ENCODE results near the gene CMPK2.

The CMPK2 gene

DNA sequence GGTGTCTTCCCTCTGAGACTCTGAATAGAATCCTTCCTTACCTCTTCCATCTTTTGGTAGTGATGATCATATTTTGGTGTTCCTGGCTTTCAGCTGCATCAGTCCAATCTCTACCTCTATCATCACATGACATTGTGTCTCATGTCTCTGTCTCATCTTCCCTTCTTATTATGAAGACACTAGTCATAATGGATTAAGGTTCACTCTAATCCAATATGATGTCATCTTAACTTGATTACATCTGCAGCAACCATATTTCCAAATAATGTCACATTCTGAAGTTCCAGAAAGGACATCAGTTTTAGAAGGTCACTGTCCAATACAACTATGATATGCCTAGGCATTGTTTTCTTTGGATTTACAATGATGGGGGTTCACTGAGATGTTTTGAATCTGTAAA lies 31.5 kb downstream of the CMPK2 start:
- no peak overlapping the region for H3K18ac ChIP-seq (ENCODE audit: low read depth in 1 of 2, low read length in 2 of 2)
- H3K27me3 ChIP-seq (ENCODE audit: control insufficient read depth in 1 of 2, insufficient read depth in 1 of 2, low read length in 2 of 2) = no peaks in the 10 kb centered on the region
- no peak overlapping the region for H2AK5ac ChIP-seq (ENCODE audit: low read length, severe bottlenecking)

DNA sequence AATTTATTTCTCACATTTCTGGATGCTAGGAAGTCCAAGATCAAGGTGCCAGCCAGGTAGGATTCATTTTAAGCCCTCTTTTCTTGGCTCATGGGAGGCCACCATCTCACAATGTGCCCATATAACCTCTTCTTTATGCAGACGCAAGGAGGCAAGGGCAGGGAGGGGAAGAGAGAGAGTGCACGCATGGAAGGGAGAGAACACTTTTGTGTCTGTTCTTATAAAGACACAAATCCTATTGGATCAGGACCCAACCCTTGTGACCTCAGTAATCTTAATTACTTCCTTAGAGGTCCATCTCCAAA lies 32.5 kb downstream of the CMPK2 start:
- Histone ChIP-seq H2AK5ac (ENCODE audit: low read length, severe bottlenecking) (no peak overlapping the region), H3K23ac (ENCODE audit: low read length in 2 of 2) (no peak overlapping the region), H3K4me1 (ENCODE audit: control insufficient read depth, insufficient read depth, low read depth, low read length) (no peaks in the 10 kb centered on the region), H3K9ac (ENCODE audit: low read length) (no peak overlapping the region), H2AFZ (ENCODE audit: low read depth, low read length) (no peak overlapping the region), H2BK12ac (ENCODE audit: low read length in 2 of 2) (no peak overlapping the region), H4K91ac (ENCODE audit: low read length) (no peak overlapping the region), H2BK120ac (ENCODE audit: low read depth, low read length) (no peak overlapping the region), H3K36me3 (ENCODE audit: control insufficient read depth in 1 of 2, insufficient read depth in 2 of 2, low read depth in 1 of 2, low read length in 2 of 2) (no peaks in the 10 kb centered on the region), H3K18ac (ENCODE audit: low read depth in 1 of 2, low read length in 2 of 2) (no peak overlapping the region), H4K8ac (ENCODE audit: low read length) (no peak overlapping the region), H3K4ac (ENCODE audit: low read depth in 1 of 2, low read length in 2 of 2) (no peak overlapping the region), H3K4me2 (ENCODE audit: low read length, poor library complexity, severe bottlenecking) (no peak overlapping the region), H3K27ac (ENCODE audit: low read length, poor library complexity, severe bottlenecking) (no peak overlapping the region), H3K79me1 (replicated peaks; ENCODE audit: low read length, poor library complexity, severe bottlenecking) (no peaks in the 10 kb centered on the region), H3K14ac (ENCODE audit: low read length in 2 of 2) (no peak overlapping the region), H2BK15ac (ENCODE audit: low read depth, poor library complexity, severe bottlenecking) (no peak overlapping the region), H2BK5ac (ENCODE audit: low read depth, low read length, poor library complexity, severe bottlenecking) (no peak overlapping the region), H3K27me3 (ENCODE audit: control insufficient read depth in 1 of 2, insufficient read depth in 1 of 2, low read length in 2 of 2) (no peaks in the 10 kb centered on the region), H3K9me3 (ENCODE audit: control insufficient read depth, low read length) (peaks cover 43% of the 10 kb centered on the region), H3K4me3 (ENCODE audit: insufficient read depth in 1 of 2, low read depth in 1 of 2, low read length in 2 of 2) (no peak overlapping the region)
- DNase-seq = no peak
- WGBS = no CpG with 5 or more reads among the region's 2 CpGs

More for the DNA sequence above, 31.5 kb downstream of the CMPK2 start:
- H3K4ac ChIP-seq (ENCODE audit: low read depth in 1 of 2, low read length in 2 of 2) = no peak overlapping the region
- no peak overlapping the region for H4K8ac ChIP-seq (ENCODE audit: low read length)
- no peaks in the 10 kb centered on the region for H3K79me1 ChIP-seq (replicated peaks; ENCODE audit: low read length, poor library complexity, severe bottlenecking)
- no peak overlapping the region for H2BK15ac ChIP-seq (ENCODE audit: low read depth, poor library complexity, severe bottlenecking)
- H3K4me1 ChIP-seq (ENCODE audit: control insufficient read depth, insufficient read depth, low read depth, low read length) = no peaks in the 10 kb centered on the region
- H3K36me3 ChIP-seq (ENCODE audit: control insufficient read depth in 1 of 2, insufficient read depth in 2 of 2, low read depth in 1 of 2, low read length in 2 of 2) = no peaks in the 10 kb centered on the region
- H3K27ac ChIP-seq (ENCODE audit: low read length, poor library complexity, severe bottlenecking) = no peak overlapping the region
- H2BK5ac ChIP-seq (ENCODE audit: low read depth, low read length, poor library complexity, severe bottlenecking) = no peak overlapping the region
- H3K4me2 ChIP-seq (ENCODE audit: low read length, poor library complexity, severe bottlenecking) = no peak overlapping the region
- no peak overlapping the region for H2BK120ac ChIP-seq (ENCODE audit: low read depth, low read length)
- no peak overlapping the region for H2BK12ac ChIP-seq (ENCODE audit: low read length in 2 of 2)
- H3K14ac ChIP-seq (ENCODE audit: low read length in 2 of 2) = no peak overlapping the region
- no peak for DNase-seq
- H2AFZ ChIP-seq (ENCODE audit: low read depth, low read length) = no peak overlapping the region
- no peak overlapping the region for H4K91ac ChIP-seq (ENCODE audit: low read length)
- peaks cover 43% of the 10 kb centered on the region for H3K9me3 ChIP-seq (ENCODE audit: control insufficient read depth, low read length)
- H3K23ac ChIP-seq (ENCODE audit: low read length in 2 of 2) = no peak overlapping the region
- H3K9ac ChIP-seq (ENCODE audit: low read length) = no peak overlapping the region
- H3K4me3 ChIP-seq (ENCODE audit: insufficient read depth in 1 of 2, low read depth in 1 of 2, low read length in 2 of 2) = no peak overlapping the region

DNA sequence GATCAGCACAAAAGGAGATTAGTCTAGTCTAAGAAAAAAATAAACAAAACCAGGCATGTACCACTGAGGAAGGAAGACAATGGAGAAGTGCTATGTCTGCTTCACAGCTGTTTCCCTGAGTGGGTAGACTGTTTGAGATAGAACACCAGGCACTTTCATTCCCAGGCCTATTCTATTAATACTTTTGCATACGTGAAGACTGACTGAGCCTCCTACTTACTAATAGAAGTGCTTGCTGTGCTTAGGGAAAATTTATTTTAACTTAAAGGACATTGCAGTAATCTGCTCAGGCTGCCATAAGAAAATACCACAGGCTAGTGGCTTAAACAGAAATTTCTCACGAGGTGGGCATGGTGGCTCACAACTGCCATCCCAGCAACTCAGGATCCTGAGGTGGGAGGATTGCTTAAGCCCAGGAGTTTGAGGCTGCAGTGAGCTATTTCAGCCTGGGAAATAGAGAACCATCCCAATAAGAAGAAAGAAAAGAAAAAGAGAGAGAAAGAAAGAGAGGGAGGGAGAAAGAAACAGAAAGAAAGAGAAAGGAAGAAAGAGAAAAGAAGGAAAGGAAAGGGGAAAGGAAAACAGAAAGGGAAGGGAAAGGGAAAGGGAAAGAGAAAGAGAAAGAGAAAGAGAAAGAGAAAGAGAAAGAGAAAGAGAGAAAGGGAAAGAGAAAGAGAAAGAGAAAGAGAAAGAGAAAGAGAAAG lies 33.0 kb downstream of the CMPK2 start:
- no peak overlapping the region for H2BK15ac ChIP-seq (ENCODE audit: low read depth, poor library complexity, severe bottlenecking)
- no peak overlapping the region for H2AK5ac ChIP-seq (ENCODE audit: low read length, severe bottlenecking)
- H3K9ac ChIP-seq (ENCODE audit: low read length) = no peak overlapping the region
- H2BK12ac ChIP-seq (ENCODE audit: low read length in 2 of 2) = no peak overlapping the region
- no peak for DNase-seq
- H3K4ac ChIP-seq (ENCODE audit: low read depth in 1 of 2, low read length in 2 of 2) = no peak overlapping the region
- H3K27me3 ChIP-seq (ENCODE audit: control insufficient read depth in 1 of 2, insufficient read depth in 1 of 2, low read length in 2 of 2) = no peaks in the 10 kb centered on the region
- H4K91ac ChIP-seq (ENCODE audit: low read length) = no peak overlapping the region
- H3K4me3 ChIP-seq (ENCODE audit: insufficient read depth in 1 of 2, low read depth in 1 of 2, low read length in 2 of 2) = no peak overlapping the region
- H2AFZ ChIP-seq (ENCODE audit: low read depth, low read length) = no peak overlapping the region
- WGBS = 90% methylated on average over 1 of the region's 2 CpGs
- no peaks in the 10 kb centered on the region for H3K79me1 ChIP-seq (replicated peaks; ENCODE audit: low read length, poor library complexity, severe bottlenecking)
- H3K36me3 ChIP-seq (ENCODE audit: control insufficient read depth in 1 of 2, insufficient read depth in 2 of 2, low read depth in 1 of 2, low read length in 2 of 2) = no peaks in the 10 kb centered on the region
- H3K4me2 ChIP-seq (ENCODE audit: low read length, poor library complexity, severe bottlenecking) = no peak overlapping the region
- peaks cover 43% of the 10 kb centered on the region for H3K9me3 ChIP-seq (ENCODE audit: control insufficient read depth, low read length)
- H3K27ac ChIP-seq (ENCODE audit: low read length, poor library complexity, severe bottlenecking) = no peak overlapping the region
- no peak overlapping the region for H2BK5ac ChIP-seq (ENCODE audit: low read depth, low read length, poor library complexity, severe bottlenecking)
- no peak overlapping the region for H2BK120ac ChIP-seq (ENCODE audit: low read depth, low read length)
- H4K8ac ChIP-seq (ENCODE audit: low read length) = no peak overlapping the region
- H3K23ac ChIP-seq (ENCODE audit: low read length in 2 of 2) = no peak overlapping the region
- H3K4me1 ChIP-seq (ENCODE audit: control insufficient read depth, insufficient read depth, low read depth, low read length) = no peaks in the 10 kb centered on the region
- no peak overlapping the region for H3K14ac ChIP-seq (ENCODE audit: low read length in 2 of 2)
- no peak overlapping the region for H3K18ac ChIP-seq (ENCODE audit: low read depth in 1 of 2, low read length in 2 of 2)

DNA sequence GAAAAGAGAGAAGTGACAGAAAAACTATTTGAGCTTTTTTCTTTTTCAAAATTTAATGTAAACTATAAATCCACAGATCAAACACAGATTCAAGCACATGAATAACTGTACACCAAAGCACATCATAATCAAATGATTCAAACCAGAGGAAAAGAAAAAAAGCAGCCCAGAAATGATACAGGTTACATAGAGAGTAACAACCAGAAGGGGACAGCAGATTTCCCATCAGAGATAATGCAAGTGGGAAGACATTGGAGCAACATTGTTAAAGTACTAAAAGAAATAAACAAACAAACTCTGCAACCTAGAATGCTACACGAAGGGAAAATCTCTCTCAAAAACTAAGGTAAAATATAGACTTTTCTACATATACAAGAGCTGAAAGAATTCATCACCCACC lies 34.5 kb downstream of the CMPK2 start:
- Histone ChIP-seq H3K4me3 (ENCODE audit: insufficient read depth in 1 of 2, low read depth in 1 of 2, low read length in 2 of 2) (no peak overlapping the region), H3K4me2 (ENCODE audit: low read length, poor library complexity, severe bottlenecking) (no peak overlapping the region), H3K14ac (ENCODE audit: low read length in 2 of 2) (no peak overlapping the region), H2AK5ac (ENCODE audit: low read length, severe bottlenecking) (no peak overlapping the region), H3K18ac (ENCODE audit: low read depth in 1 of 2, low read length in 2 of 2) (no peak overlapping the region), H3K27ac (ENCODE audit: low read length, poor library complexity, severe bottlenecking) (no peak overlapping the region), H2AFZ (ENCODE audit: low read depth, low read length) (no peak overlapping the region), H4K91ac (ENCODE audit: low read length) (no peak overlapping the region), H3K9ac (ENCODE audit: low read length) (no peak overlapping the region), H2BK120ac (ENCODE audit: low read depth, low read length) (no peak overlapping the region), H2BK15ac (ENCODE audit: low read depth, poor library complexity, severe bottlenecking) (no peak overlapping the region), H3K27me3 (ENCODE audit: control insufficient read depth in 1 of 2, insufficient read depth in 1 of 2, low read length in 2 of 2) (no peaks in the 10 kb centered on the region), H2BK5ac (ENCODE audit: low read depth, low read length, poor library complexity, severe bottlenecking) (no peak overlapping the region), H3K23ac (ENCODE audit: low read length in 2 of 2) (no peak overlapping the region), H3K9me3 (ENCODE audit: control insufficient read depth, low read length) (peaks cover 43% of the 10 kb centered on the region), H3K36me3 (ENCODE audit: control insufficient read depth in 1 of 2, insufficient read depth in 2 of 2, low read depth in 1 of 2, low read length in 2 of 2) (no peaks in the 10 kb centered on the region), H3K4me1 (ENCODE audit: control insufficient read depth, insufficient read depth, low read depth, low read length) (no peaks in the 10 kb centered on the region), H4K8ac (ENCODE audit: low read length) (no peak overlapping the region), H3K4ac (ENCODE audit: low read depth in 1 of 2, low read length in 2 of 2) (no peak overlapping the region), H3K79me1 (replicated peaks; ENCODE audit: low read length, poor library complexity, severe bottlenecking) (no peaks in the 10 kb centered on the region), H2BK12ac (ENCODE audit: low read length in 2 of 2) (no peak overlapping the region)
- DNase-seq = no peak
- no CpG with 5 or more reads among the region's 1 CpG for WGBS

Measured in mesenchymal stem cell (in vitro differentiated cells and primary cell).